ENCODE results near the gene PLET1.

PLET1 gene

GRCh38 chr11:112260490-112260889 lies at the start of gene PLET1:
Gene PLET1 (minus strand): TSS chr11:112260860. CDS start chr11:112260589, 271 bp downstream.
- Mint-ChIP-seq H3K9me3 (no peaks in the 10 kb centered on the region), H3K4me3 (no peak within 1 kb of the TSS), H3K27ac (no peak within 1 kb of the TSS), H3K27me3 (no peaks in the 10 kb centered on the region), H3K36me3 (peaks cover 7% of the 10 kb centered on the region), H3K4me1 (no peaks in the 10 kb centered on the region)
- ATAC-seq: no peak

- no peak for ATAC-seq
- Mint-ChIP-seq H3K36me3 (peaks cover 12% of the 10 kb centered on the region), H3K27me3 (no peaks in the 10 kb centered on the region), H3K27ac (no peak overlapping the region), H3K4me3 (no peak overlapping the region), H3K9me3 (peaks cover 6% of the 10 kb centered on the region), H3K4me1 (no peaks in the 10 kb centered on the region)
Observed at GRCh38 chr11:112310419-112310818, 49.8 kb upstream of the PLET1 start.

GRCh38 chr11:112308651-112309050 lies 48.0 kb upstream of the PLET1 start:
- Mint-ChIP-seq H3K36me3 (peaks cover 12% of the 10 kb centered on the region), H3K4me1 (no peaks in the 10 kb centered on the region), H3K4me3 (no peak overlapping the region), H3K9me3 (peaks cover 6% of the 10 kb centered on the region), H3K27ac (no peak overlapping the region), H3K27me3 (no peaks in the 10 kb centered on the region)
- ATAC-seq: no peak

DNA sequence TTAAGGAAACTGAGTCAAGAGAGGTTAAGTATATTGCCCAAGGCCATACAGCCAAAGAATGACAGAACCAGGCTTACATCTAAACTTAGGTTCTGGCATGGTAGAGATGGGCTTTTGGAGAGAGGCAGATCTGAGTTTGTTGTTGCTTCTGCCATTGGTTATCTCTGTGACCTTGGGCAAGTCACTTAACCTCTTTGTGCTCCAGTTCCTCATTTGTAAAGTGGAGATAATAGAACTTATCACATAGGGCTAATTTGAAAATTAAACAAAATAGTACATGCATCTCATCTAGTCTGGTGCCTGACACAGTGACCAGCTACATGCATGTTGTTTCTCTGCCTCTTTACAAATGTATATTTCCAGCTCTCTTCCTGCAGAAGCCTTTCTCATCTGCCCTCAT lies 47.0 kb upstream of the PLET1 start:
- no peak overlapping the region for H3K4me3 Mint-ChIP-seq
- H3K4me1 Mint-ChIP-seq: no peaks in the 10 kb centered on the region
- H3K9me3 Mint-ChIP-seq: peaks cover 6% of the 10 kb centered on the region
- H3K27ac Mint-ChIP-seq: no peak overlapping the region
- peaks cover 12% of the 10 kb centered on the region for H3K36me3 Mint-ChIP-seq
- ATAC-seq: no peak
- no peaks in the 10 kb centered on the region for H3K27me3 Mint-ChIP-seq

DNA sequence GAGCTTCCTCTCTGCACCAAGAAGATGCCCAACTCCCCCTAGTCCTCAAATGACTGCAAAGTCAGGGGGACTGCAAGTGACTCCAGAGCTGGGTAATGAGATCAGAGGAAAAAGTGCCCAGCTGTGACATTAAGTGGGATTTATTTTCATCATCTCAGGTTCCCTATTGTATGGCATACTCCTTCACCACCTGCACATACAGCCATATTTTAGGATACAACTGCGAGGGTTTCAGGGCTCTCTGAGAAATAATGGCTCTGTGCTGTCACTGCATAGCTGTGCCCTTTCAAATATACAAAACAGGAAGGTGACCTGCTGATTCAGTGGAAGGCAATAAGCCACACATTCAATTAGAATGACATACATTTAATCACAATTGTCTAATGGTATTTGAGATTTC lies 45.6 kb upstream of the PLET1 start:
- Mint-ChIP-seq H3K27ac (no peak overlapping the region), H3K9me3 (peaks cover 6% of the 10 kb centered on the region), H3K4me3 (no peak overlapping the region), H3K27me3 (no peaks in the 10 kb centered on the region), H3K4me1 (no peaks in the 10 kb centered on the region), H3K36me3 (peaks cover 12% of the 10 kb centered on the region)
- ATAC-seq: no peak

- ATAC-seq: no peak
- Mint-ChIP-seq H3K4me3 (no peak overlapping the region), H3K4me1 (no peaks in the 10 kb centered on the region), H3K27ac (no peak overlapping the region), H3K9me3 (peaks cover 6% of the 10 kb centered on the region), H3K36me3 (peaks cover 12% of the 10 kb centered on the region), H3K27me3 (no peaks in the 10 kb centered on the region)
Observed at GRCh38 chr11:112304914-112305313, 44.3 kb upstream of the PLET1 start.

DNA sequence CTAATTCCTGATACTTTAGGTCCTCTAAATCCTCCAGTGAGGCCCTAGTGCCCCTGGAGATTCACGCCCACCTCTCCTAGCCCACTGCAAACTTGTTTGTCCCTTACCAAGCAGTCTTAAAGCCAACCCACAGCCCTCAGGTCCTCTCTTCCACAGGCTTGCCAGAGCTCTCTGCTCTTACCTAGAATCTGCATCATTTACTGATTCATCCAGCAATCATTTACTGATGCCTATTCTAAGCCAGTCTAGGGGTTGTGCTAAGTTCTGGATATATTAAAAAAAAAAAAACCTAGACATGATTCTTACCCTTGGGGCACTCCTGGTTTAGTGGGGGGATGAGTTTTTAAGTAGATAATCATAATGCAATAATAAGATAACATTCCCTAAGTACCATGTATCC lies 43.0 kb upstream of the PLET1 start:
- H3K27me3 Mint-ChIP-seq: no peaks in the 10 kb centered on the region
- H3K27ac Mint-ChIP-seq: no peak overlapping the region
- ATAC-seq: no peak
- H3K4me3 Mint-ChIP-seq: no peak overlapping the region
- H3K36me3 Mint-ChIP-seq: peaks cover 10% of the 10 kb centered on the region
- peaks cover 4% of the 10 kb centered on the region for H3K9me3 Mint-ChIP-seq
- H3K4me1 Mint-ChIP-seq: no peaks in the 10 kb centered on the region

- ATAC-seq: no peak
- Mint-ChIP-seq H3K27ac (no peak overlapping the region), H3K36me3 (peaks cover 9% of the 10 kb centered on the region), H3K9me3 (no peaks in the 10 kb centered on the region), H3K4me1 (no peaks in the 10 kb centered on the region), H3K4me3 (no peak overlapping the region), H3K27me3 (no peaks in the 10 kb centered on the region)
Observed at GRCh38 chr11:112302226-112302868, 41.7 kb upstream of the PLET1 start.

DNA sequence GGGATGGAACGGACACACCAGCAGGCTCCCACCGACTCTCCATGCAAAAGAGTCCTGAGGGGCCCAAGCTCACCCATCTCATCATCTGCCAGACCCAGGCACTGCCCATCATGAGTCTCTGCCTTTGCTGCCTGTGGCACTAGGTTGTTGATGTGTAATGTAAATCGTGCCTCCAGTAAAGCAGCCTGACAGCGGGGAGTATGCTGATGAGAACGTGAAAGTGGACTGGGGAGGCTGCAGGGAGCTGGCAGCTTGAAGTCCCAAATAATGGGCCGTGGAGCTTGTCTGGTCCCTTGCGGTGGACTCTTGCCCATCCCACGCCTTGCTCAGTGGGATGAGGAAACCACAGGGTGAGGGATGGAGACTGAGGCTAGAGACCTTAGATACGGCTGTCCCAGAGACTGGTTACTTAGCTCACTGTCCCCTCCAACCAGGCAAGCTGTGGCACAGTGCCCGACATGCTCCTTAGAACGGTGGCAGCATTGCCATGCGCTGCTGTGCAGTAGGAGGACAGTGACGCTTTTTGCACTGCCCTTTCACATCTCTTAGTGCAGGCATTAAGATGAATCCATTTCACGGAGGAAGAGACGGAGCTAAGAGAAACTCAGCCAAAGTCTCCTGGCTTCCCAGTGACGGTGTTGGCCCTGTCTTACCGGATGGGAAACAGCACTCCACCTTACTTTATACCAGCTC lies 39.6 kb upstream of the PLET1 start:
- no peak overlapping the region for H3K27ac Mint-ChIP-seq
- H3K4me1 Mint-ChIP-seq: no peaks in the 10 kb centered on the region
- H3K36me3 Mint-ChIP-seq: peaks cover 9% of the 10 kb centered on the region
- ATAC-seq: no peak
- H3K9me3 Mint-ChIP-seq: no peaks in the 10 kb centered on the region
- no peaks in the 10 kb centered on the region for H3K27me3 Mint-ChIP-seq
- no peak overlapping the region for H3K4me3 Mint-ChIP-seq

DNA sequence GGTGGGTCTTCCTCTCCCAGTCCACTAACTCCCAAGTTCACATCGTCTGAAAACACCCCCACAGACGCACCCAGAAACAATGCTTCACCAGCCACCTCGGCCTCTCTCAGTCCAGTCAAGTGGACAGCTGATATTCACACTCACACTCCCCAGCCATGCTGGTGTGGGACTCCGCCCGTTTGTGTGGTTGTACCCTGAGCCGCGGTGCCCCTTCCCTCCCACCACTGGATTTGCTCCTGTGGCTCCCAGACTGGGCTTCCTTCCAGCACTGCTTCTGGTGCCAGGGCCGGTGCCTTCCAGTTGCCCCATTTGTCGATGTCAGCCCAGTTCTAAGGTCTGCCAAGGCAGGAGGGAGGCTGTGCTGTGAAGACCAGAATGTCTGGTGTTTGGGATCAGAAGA lies 37.9 kb upstream of the PLET1 start:
- no peaks in the 10 kb centered on the region for H3K9me3 Mint-ChIP-seq
- H3K36me3 Mint-ChIP-seq: peaks cover 9% of the 10 kb centered on the region
- H3K27ac Mint-ChIP-seq: no peak overlapping the region
- H3K4me1 Mint-ChIP-seq: no peaks in the 10 kb centered on the region
- H3K27me3 Mint-ChIP-seq: no peaks in the 10 kb centered on the region
- no peak for ATAC-seq
- no peak overlapping the region for H3K4me3 Mint-ChIP-seq

DNA sequence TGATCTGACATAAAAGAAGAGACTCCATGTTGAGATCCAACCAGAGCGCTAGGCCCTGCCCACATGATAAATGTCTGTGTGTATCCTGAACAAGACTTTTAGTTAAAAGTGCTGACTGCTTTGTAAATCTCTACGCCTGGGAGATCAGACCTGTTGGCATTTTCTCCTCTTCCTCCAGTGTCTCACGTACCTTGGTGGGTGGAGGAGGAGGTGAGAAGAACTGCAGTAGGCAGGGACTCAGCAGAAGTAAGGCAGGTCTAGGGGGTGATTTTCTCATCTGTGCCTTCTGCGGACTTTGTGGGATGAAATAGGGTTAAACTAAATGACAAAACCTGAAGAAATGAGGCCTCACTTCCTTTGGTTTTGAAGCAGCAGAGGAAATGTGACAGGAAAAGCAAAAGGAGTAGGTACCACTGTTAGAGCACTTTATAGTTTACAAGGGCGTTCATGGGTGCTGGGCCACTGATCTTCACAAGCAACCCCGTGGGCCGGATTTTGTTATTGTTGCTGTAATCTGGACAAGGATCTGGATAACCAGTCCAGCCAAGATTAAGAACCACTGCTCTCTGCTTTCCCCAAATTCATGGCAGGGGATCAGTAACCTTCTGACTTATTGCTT lies 36.7 kb upstream of the PLET1 start:
- no peak overlapping the region for H3K27ac Mint-ChIP-seq
- no peaks in the 10 kb centered on the region for H3K9me3 Mint-ChIP-seq
- H3K36me3 Mint-ChIP-seq: peaks cover 9% of the 10 kb centered on the region
- no peaks in the 10 kb centered on the region for H3K4me1 Mint-ChIP-seq
- H3K4me3 Mint-ChIP-seq: no peak overlapping the region
- H3K27me3 Mint-ChIP-seq: no peaks in the 10 kb centered on the region
- ATAC-seq: no peak

DNA sequence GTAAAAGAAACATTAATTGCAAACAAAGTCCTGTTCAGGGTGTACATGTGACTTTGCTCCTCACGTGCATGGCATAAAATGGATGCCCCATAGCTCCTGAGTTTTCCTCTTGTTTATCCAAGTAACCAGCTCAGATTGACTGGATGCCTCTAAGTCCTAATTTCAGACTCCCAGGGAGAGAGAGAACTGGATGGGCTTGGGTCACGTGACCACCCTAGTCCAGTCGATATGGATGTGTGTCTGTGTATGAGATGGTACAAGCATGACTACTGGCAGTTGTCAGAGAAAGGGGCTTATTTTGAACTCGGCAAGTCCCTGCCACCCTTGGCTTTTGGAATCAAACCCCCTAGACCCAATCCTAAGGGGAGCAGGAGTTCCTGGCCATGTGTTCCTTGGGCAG lies 35.4 kb upstream of the PLET1 start:
- Mint-ChIP-seq H3K27me3 (no peaks in the 10 kb centered on the region), H3K27ac (no peak overlapping the region), H3K4me3 (no peak overlapping the region), H3K36me3 (peaks cover 9% of the 10 kb centered on the region), H3K4me1 (no peaks in the 10 kb centered on the region), H3K9me3 (no peaks in the 10 kb centered on the region)
- no peak for ATAC-seq

- H3K9me3 Mint-ChIP-seq: no peaks in the 10 kb centered on the region
Observed at GRCh38 chr11:112294688-112295340, 34.2 kb upstream of the PLET1 start.

GRCh38 chr11:112293614-112294013 lies 33.0 kb upstream of the PLET1 start:
- no peak overlapping the region for H3K27ac Mint-ChIP-seq
- H3K27me3 Mint-ChIP-seq: no peaks in the 10 kb centered on the region
- no peak for ATAC-seq
- no peak overlapping the region for H3K4me3 Mint-ChIP-seq
- peaks cover 11% of the 10 kb centered on the region for H3K4me1 Mint-ChIP-seq
- peaks cover 8% of the 10 kb centered on the region for H3K36me3 Mint-ChIP-seq
- no peaks in the 10 kb centered on the region for H3K9me3 Mint-ChIP-seq

More at GRCh38 chr11:112294688-112295340, 34.2 kb upstream of the PLET1 start:
- Mint-ChIP-seq H3K4me3 (no peak overlapping the region), H3K4me1 (peaks cover 7% of the 10 kb centered on the region), H3K27me3 (no peaks in the 10 kb centered on the region), H3K27ac (no peak overlapping the region), H3K36me3 (peaks cover 9% of the 10 kb centered on the region)
- ATAC-seq: no peak

DNA sequence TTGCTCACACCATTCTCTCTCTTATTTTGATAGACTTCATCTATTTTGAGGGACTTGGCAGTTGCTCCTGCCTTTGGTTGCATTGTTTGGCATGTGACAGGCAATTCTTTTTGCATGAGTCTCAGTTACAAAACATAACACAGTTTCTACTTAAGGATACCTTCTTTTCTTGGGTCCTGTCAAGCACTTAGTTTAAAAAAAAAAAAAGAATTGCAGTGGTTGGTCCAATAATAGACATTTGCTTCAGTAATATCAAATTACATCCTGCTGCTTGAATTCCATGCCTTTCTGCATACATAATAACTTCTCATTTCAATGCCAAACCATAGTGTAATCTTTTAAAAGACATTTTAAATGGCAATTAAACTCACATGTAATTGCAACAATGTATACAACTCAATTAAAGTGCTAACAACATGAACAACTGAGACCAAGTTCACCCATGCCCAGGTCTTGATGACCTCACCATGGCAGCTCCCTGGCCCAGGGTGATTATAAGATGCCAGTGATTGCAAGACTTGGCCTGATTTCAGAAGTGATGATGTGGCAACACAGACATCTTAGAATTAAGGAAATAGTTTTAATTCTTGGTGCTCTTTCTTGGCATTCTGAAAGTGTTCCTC lies 32.2 kb upstream of the PLET1 start:
- Mint-ChIP-seq H3K27ac (no peak overlapping the region), H3K9me3 (no peaks in the 10 kb centered on the region), H3K4me1 (peaks cover 11% of the 10 kb centered on the region), H3K36me3 (peaks cover under 1% of the 10 kb centered on the region), H3K27me3 (no peaks in the 10 kb centered on the region), H3K4me3 (no peak overlapping the region)
- ATAC-seq: no peak

Measured in stimulated activated memory B cell treated with anti-CD40 and anti-IgM and Interleukin-4, amounts not matched to agents 10 μg/mL and 1 μg/mL and 100 μg/mL, for 72 hours (primary cell).